H1 (cell line): ENCODE data around the gene C1GALT1. TPM values are rescaled to one million over a fixed set of nuclear protein-coding genes. Genes with fewer than 3 reads are reported as not detected.
A peak's percentile ranks its signal among the peaks of the same experiment; 100 is the strongest.

Experiments
- CTCF ChIA-PET: fragments of 300-600 bp; sonication (Branson Sonifier 250); formaldehyde crosslinking; loops from one replicate; lab custom pipeline; 2021; ENCODE audit not compliant: partially characterized antibody; lab: Charles Lee
- POLR2A ChIA-PET: fragments of 300-600 bp; sonication (Branson Sonifier 250); formaldehyde crosslinking; loops from one replicate; lab custom pipeline; 2021; ENCODE audit warnings: inconsistent platforms; ENCODE audit not compliant: partially characterized antibody; lab: Charles Lee
- DNase-seq, 2 experiments: peaks; one replicate each; pipeline versions ENCODE4 v3.0.0 to v3.0.0-alpha.2; 2010 to 2022; ENCODE audit warnings: low spot score in 2 of 2, low read depth in 1 of 2, mixed read lengths in 1 of 2
- FAIRE-seq: peaks from 2 replicates; lab custom pipeline; 2011; peaks lifted over from hg19 to GRCh38; lab: Jason Lieb, UNC
- H2AFZ ChIP-seq: 2 replicates; pipeline ENCODE4 v1.8.1; 2012; ENCODE audit warnings: low read length, inconsistent platforms
- H2AK5ac ChIP-seq: 2 replicates; pipeline ENCODE4 v1.6.1; 2013; ENCODE audit warnings: low read depth, low read length
- H2BK120ac ChIP-seq: replicated peaks from 2 replicates; pipeline ENCODE3; 2013; ENCODE audit warnings: low read depth, low read length, inconsistent platforms
- H2BK12ac ChIP-seq: 2 replicates; pipeline ENCODE4 v1.6.1; 2013; ENCODE audit warnings: low read depth, low read length
- H2BK15ac ChIP-seq: 2 replicates; pipeline ENCODE4 v1.6.1; 2013; ENCODE audit warnings: low read length
- H2BK20ac ChIP-seq: 2 replicates; pipeline ENCODE4 v1.6.1; 2013; ENCODE audit warnings: low read length
- H2BK5ac ChIP-seq: 2 replicates; pipeline ENCODE4 v1.6.1; 2013; ENCODE audit warnings: low read depth, low read length
- H3K14ac ChIP-seq: 2 replicates; pipeline ENCODE4 v1.6.1; 2013; ENCODE audit warnings: inconsistent platforms; ENCODE audit not compliant: insufficient read length
- H3K18ac ChIP-seq: 2 replicates; pipeline ENCODE4 v1.6.1; 2013; ENCODE audit warnings: low read length; ENCODE audit errors: extremely low read depth
- H3K23ac ChIP-seq: 2 replicates; pipeline ENCODE4 v1.6.1; 2013; ENCODE audit warnings: inconsistent platforms; ENCODE audit not compliant: insufficient read length
- H3K23me2 ChIP-seq: 2 replicates; pipeline ENCODE4 v1.6.1; 2013; ENCODE audit warnings: low read depth, low read length
- H3K27ac ChIP-seq: 2 replicates; pipeline ENCODE4 v1.6.1; 2011; ENCODE audit warnings: low read depth, low read length, inconsistent platforms
- H3K27me3 ChIP-seq, 4 experiments: replicated peaks in 1 of 4; 1 replicate in 1 of 4; 2 replicates in 3 of 4; pipeline versions ENCODE4 v1.6.1 to v1.8.1; 2011 to 2013; ENCODE audit warnings: low read length in 3 of 4, mild to moderate bottlenecking in 3 of 4, inconsistent platforms in 2 of 4, mixed read lengths in 2 of 4, moderate library complexity in 1 of 4; ENCODE audit not compliant: control insufficient read depth in 3 of 4, insufficient read depth in 3 of 4; ENCODE audit errors: extremely low read depth in 1 of 4
- H3K36me3 ChIP-seq, 4 experiments: 2 replicates each; pipeline versions ENCODE4 v1.6.1 to v1.8.1; 2011 to 2013; ENCODE audit warnings: mild to moderate bottlenecking in 4 of 4, low read length in 3 of 4, moderate library complexity in 2 of 4, control low read depth in 1 of 4, inconsistent platforms in 1 of 4; ENCODE audit not compliant: insufficient read depth in 4 of 4, control insufficient read depth in 2 of 4
- H3K4ac ChIP-seq: replicated peaks from 2 replicates; pipeline ENCODE3; 2013; ENCODE audit warnings: low read length, low read depth, mixed read lengths, inconsistent platforms; ENCODE audit not compliant: insufficient read length
- H3K4me1 ChIP-seq, 4 experiments: replicated peaks in 1 of 4; 1 replicate in 1 of 4; 2 replicates in 3 of 4; pipeline versions ENCODE4 v1.6.1 to v1.8.1; 2011 to 2013; ENCODE audit warnings: low read length in 3 of 4, inconsistent platforms in 2 of 4, mixed read lengths in 1 of 4; ENCODE audit not compliant: insufficient read depth in 4 of 4, control insufficient read depth in 3 of 4
- H3K4me2 ChIP-seq, 2 experiments: 2 replicates each; pipeline versions ENCODE4 v1.6.1 to v1.8.1; 2011 to 2013; ENCODE audit warnings: low read depth in 2 of 2, low read length in 2 of 2, control low read depth in 1 of 2, inconsistent platforms in 1 of 2, mild to moderate bottlenecking in 1 of 2; ENCODE audit not compliant: insufficient read depth in 1 of 2
- H3K4me3 ChIP-seq, 4 experiments: fragments of 200-600, 300-600 bp in 1 of 4; sonication (generic), shearing (Covaris generic), sonication (Bioruptor Twin) in 1 of 4; 2 replicates each; pipeline versions ENCODE4 v1.5.1 to v1.8.1; 2011 to 2016; ENCODE audit warnings: low read length in 4 of 4, low read depth in 3 of 4, control low read depth in 2 of 4, inconsistent platforms in 2 of 4, mild to moderate bottlenecking in 2 of 4, mixed read lengths in 1 of 4, moderate library complexity in 1 of 4; ENCODE audit not compliant: insufficient read depth in 2 of 4; ENCODE audit errors: extremely low read depth in 1 of 4
- H3K56ac ChIP-seq: replicated peaks from 2 replicates; pipeline ENCODE3; 2013; ENCODE audit warnings: low read depth, mild to moderate bottlenecking, mixed read lengths, low read length, inconsistent platforms; ENCODE audit not compliant: insufficient read length
- H3K79me1 ChIP-seq: 2 replicates; pipeline ENCODE4 v1.6.1; 2013; ENCODE audit warnings: low read depth, low read length, control low read depth
- H3K79me2 ChIP-seq, 2 experiments: 2 replicates each; pipeline versions ENCODE4 v1.6.1 to v1.8.1; 2012 to 2013; ENCODE audit warnings: low read length in 2 of 2, mild to moderate bottlenecking in 2 of 2, inconsistent platforms in 1 of 2; ENCODE audit not compliant: insufficient read depth in 2 of 2, control insufficient read depth in 1 of 2
- H3K9ac ChIP-seq, 4 experiments: replicated peaks in 1 of 4; 1 replicate in 1 of 4; 2 replicates in 3 of 4; pipeline versions ENCODE4 v1.6.1 to v1.8.1; 2011 to 2013; ENCODE audit warnings: low read depth in 3 of 4, low read length in 3 of 4, control low read depth in 2 of 4, mild to moderate bottlenecking in 2 of 4, moderate library complexity in 2 of 4, inconsistent platforms in 1 of 4; ENCODE audit errors: extremely low read depth in 1 of 4
- H3K9me3 ChIP-seq, 2 experiments: 2 replicates each; pipeline versions ENCODE4 v1.6.1 to v1.8.1; 2012 to 2013; ENCODE audit warnings: mild to moderate bottlenecking in 2 of 2, moderate library complexity in 2 of 2, control low read depth in 1 of 2, inconsistent platforms in 1 of 2, low read depth in 1 of 2, low read length in 1 of 2, mixed read lengths in 1 of 2; ENCODE audit not compliant: insufficient read depth in 2 of 2
- H4K20me1 ChIP-seq, 2 experiments: replicated peaks in 1 of 2; 2 replicates each; pipeline versions ENCODE3 to v1.8.1; 2011 to 2013; ENCODE audit warnings: inconsistent platforms in 2 of 2, low read length in 2 of 2, mild to moderate bottlenecking in 1 of 2; ENCODE audit not compliant: insufficient read depth in 2 of 2, control insufficient read depth in 1 of 2
- H4K5ac ChIP-seq: 2 replicates; pipeline ENCODE4 v1.6.1; 2013; ENCODE audit warnings: low read length, low read depth, mixed read lengths, inconsistent platforms; ENCODE audit not compliant: insufficient read length
- H4K8ac ChIP-seq: 2 replicates; pipeline ENCODE4 v1.8.0; 2013; ENCODE audit warnings: mild to moderate bottlenecking, moderate library complexity, low read length, inconsistent platforms; ENCODE audit not compliant: insufficient read depth; ENCODE audit errors: extremely low read depth
- H4K91ac ChIP-seq: replicated peaks from 2 replicates; pipeline ENCODE3; 2013; ENCODE audit warnings: low read length, mixed read lengths, inconsistent platforms; ENCODE audit not compliant: insufficient read length
- SP2 ChIP-seq: IDR thresholded peaks from 2 replicates; pipeline ENCODE4 v1.6.1; 2012; ENCODE audit warnings: mild to moderate bottlenecking, low read length, inconsistent platforms
- polyA plus RNA-seq, 7 experiments: library from polyadenylated mRNA; depleted of rRNA in 3 of 7; stranded (reverse) in 5 of 7; unstranded in 2 of 7; fragments of >200 nt in 5 of 7; fragments of 200-250 nt in 2 of 7; gene quantifications; 1 replicate in 5 of 7; 2 replicates in 1 of 7; 4 replicates in 1 of 7; pipeline versions ENCODE4 v1.2.1 to v1.2.3, GENCODE V29; 2011 to 2013; ENCODE audit warnings: missing spikeins in 2 of 7, mixed read lengths in 2 of 7
- total RNA-seq: library from RNA; stranded (reverse); fragmentation: NEBNext Ultra II Directional; extraction: Animal tissue kit (Norgen Biotek cat#: 25700); gene quantifications from 2 replicates; pipeline ENCODE4 v1.2.1, GENCODE V29; 2021

Gene C1GALT1
- total and polyA plus RNA-seq, 2 of the 8 experiments (the other 6 are each of a cell fraction or from before 2014, with no cell fraction given): 18.7 to 94.2 TPM

GRCh38 chr7:7188091-7188490 lies 5.7 kb downstream of the C1GALT1 start:
- CTCF ChIA-PET: interaction anchor here (0.6 to 1.7 kb wide), 4 partner anchors 12 to 1255 kb away, joined by 3 to 4 read pairs (median 3); no protein-coding TSS in a partner anchor
- Histone ChIP-seq H2BK120ac (no peak overlapping the region), H3K4me3 (no peak overlapping the region), H3K4me1 (peaks cover 0 to 14% (median 5%) of the 10 kb centered on the region in 4 experiments; a peak in 5 of 7 replicates), H2BK15ac (no peak overlapping the region), H3K56ac (no peak overlapping the region), H2AK5ac (no peak overlapping the region), H2BK5ac (no peak overlapping the region), H3K79me2 (peaks cover 48 to 100% of the 10 kb centered on the region in 2 experiments), H3K14ac (no peak overlapping the region), H3K36me3 (peaks cover 0 to 30% (median 6%) of the 10 kb centered on the region in 4 experiments; a peak in 3 of 8 replicates), H2AFZ (no peak overlapping the region), H3K27ac (no peak overlapping the region), H3K9me3 (peaks cover 4 to 10% of the 10 kb centered on the region in 2 experiments; a peak in 3 of 4 replicates), H3K23ac (no peak overlapping the region), H3K18ac (no peak overlapping the region), H4K20me1 (peaks cover 2 to 6% of the 10 kb centered on the region in 2 experiments), H3K27me3 (no peaks in the 10 kb centered on the region), H3K79me1 (no peaks in the 10 kb centered on the region), H2BK20ac (no peak overlapping the region), H3K9ac (no peak overlapping the region), H4K5ac (no peak overlapping the region), H3K4me2 (peak overlapping the region in 1 of 2 experiments; percentile 36; a peak in 1 of 4 replicates), H2BK12ac (no peak overlapping the region), H3K23me2 (no peaks in the 10 kb centered on the region; the same call in 1 of the 2 replicates), H4K91ac (no peak overlapping the region), H3K4ac (no peak overlapping the region), H4K8ac (no peak overlapping the region)
- DNase-seq (no peak), FAIRE-seq (no peak)
- POLR2A ChIA-PET: interaction anchor here (0.9 to 1.6 kb wide), 3 partner anchors 13 to 22 kb away, joined by 3 to 10 read pairs (median 5); no protein-coding TSS in a partner anchor
- TF ChIP-seq SP2: no peak
